HG03175 (cell line): Measurements from ENCODE around the gene NPIPB13.
"Not testable (repeated sequence)": the region's sequence is repeated elsewhere in the genome, so short reads cannot be mapped to it uniquely, and the experiment has no call there.

ENCODE experiments used
- ATAC-seq: cut with Tn5 transposase; IDR thresholded peaks from one replicate; pipeline ENCODE4 v1.9.1; 2021; ENCODE audit warnings: mild to moderate bottlenecking, moderate library complexity; ENCODE audit not compliant: unreplicated experiment

The NPIPB13 gene

GRCh38 chr16:30248379-30248778 lies at the start of gene NPIPB13:
TSS of gene NPIPB13 (minus strand) at chr16:30248479. CDS start at chr16:30245573, 2,906 bp downstream.
- ATAC-seq = not testable (repeated sequence)

- ATAC-seq = not testable (repeated sequence)
These were observed 34.1 kb upstream of the NPIPB13 start for GRCh38 chr16:30282357-30282756.

- ATAC-seq = not testable (repeated sequence)
These were observed 30.2 kb upstream of the NPIPB13 start for GRCh38 chr16:30278523-30278922.

- not testable (repeated sequence) for ATAC-seq
These were observed 31.2 kb downstream of the NPIPB13 start for GRCh38 chr16:30217082-30217481.

DNA sequence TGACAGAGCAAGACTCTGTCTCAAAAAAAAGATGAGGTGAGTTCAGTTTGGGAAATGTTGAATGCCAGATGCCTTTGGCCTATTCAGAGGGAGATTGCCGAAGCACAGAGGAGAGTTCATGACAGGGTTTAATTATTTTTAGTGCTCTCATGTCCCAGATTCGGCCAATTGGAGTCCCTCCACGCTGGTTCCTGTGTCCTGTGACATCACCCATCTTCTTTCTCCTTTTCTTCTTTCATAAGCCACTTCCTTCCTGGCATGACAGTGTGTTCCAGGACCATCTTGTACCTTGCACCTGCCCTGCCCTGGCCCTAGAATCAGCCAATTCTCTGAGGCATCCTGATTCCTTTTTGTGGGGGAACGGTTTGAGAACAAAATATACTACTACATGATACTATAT lies 36.9 kb downstream of the NPIPB13 start:
- not testable (repeated sequence) for ATAC-seq

DNA sequence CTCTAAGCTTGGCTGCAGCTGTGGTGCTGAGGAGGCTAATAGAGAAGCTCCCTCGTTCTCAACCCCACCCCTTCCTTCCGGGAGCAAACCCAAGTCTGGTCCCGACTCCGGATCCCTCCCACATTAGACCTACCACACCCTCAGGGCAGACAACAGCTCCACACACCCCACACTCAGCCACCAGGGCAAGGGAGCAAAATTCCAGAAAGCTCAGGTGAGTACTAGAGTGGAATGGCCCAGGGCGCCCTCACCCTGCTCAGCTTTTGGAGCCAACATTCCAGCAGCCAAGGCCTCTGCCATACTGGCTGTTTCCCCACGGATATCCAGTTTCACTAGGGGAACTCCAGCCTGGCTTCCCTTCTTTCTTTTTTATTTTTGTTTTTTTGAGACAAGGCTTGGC lies 39.2 kb downstream of the NPIPB13 start:
- not testable (repeated sequence) for ATAC-seq

DNA sequence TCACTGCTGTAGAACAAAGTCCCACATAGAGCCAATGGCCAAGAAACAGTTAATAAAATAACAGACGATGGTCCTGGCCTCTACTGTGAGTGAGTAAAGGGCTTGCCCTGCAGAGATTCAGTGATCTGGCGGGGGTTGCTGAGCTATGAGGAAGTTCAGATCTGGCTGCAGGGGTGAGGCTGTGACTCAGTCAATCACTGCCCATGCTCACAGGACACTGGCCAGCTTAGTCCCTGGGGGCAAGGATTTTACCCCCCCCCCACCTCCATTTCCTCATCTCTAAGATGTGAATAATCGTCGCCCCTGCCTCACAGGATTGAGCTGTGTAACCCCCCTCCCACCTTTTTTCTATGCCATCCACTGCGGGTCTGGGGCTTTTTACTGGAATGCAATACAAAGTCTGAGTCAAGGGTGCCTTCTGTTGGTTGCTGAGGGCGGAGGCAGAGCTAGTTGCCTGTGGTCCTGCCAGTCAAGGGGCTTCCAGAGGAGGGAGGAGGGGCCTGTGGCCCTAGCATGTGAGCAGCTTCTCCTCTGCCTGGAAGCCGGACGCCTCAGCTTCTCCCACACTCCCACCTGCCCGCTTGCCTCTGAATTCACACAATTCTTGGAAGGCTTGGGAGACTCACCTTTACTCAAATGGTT lies 41.1 kb downstream of the NPIPB13 start:
- not testable (repeated sequence) for ATAC-seq

- not testable (repeated sequence) for ATAC-seq
These were observed 42.0 kb downstream of the NPIPB13 start for GRCh38 chr16:30206252-30206651.

GRCh38 chr16:30205541-30206236 lies 42.6 kb downstream of the NPIPB13 start:
- not testable (repeated sequence) for ATAC-seq

- not testable (repeated sequence) for ATAC-seq
These were observed 48.5 kb downstream of the NPIPB13 start for GRCh38 chr16:30199608-30200343.

- ATAC-seq = not testable (repeated sequence)
These were observed 49.2 kb downstream of the NPIPB13 start, which contains the start of gene SULT1A3 for GRCh38 chr16:30199049-30199448. TSS of gene SULT1A3 (plus strand) at chr16:30199255. CDS start at chr16:30200729, 1,474 bp downstream.
